ENCODE data around the gene WARS2.

The WARS2 gene

GRCh38 chr1:119071321-119071720, 69.1 kb downstream of the WARS2 start:
- Histone ChIP-seq H3K79me2 (ENCODE audit: control insufficient read depth, insufficient read depth, low read length, unreplicated experiment) (no peaks in the 10 kb centered on the region), H3K36me3 (ENCODE audit: insufficient read depth, low read length) (no peaks in the 10 kb centered on the region), H2AFZ (ENCODE audit: low read length, unreplicated experiment) (no peak overlapping the region), H3K4me3 (ENCODE audit: low read depth, low read length) (no peak overlapping the region), H3K27me3 (ENCODE audit: insufficient read depth, low read length) (no peaks in the 10 kb centered on the region), H3K4me1 (ENCODE audit: control insufficient read depth, insufficient read depth, low read length, unreplicated experiment) (peaks cover 12% of the 10 kb centered on the region), H3K27ac (ENCODE audit: low read depth, low read length) (no peak overlapping the region)

- Histone ChIP-seq H3K4me1 (ENCODE audit: control insufficient read depth, insufficient read depth, low read length, unreplicated experiment) (no peaks in the 10 kb centered on the region), H3K36me3 (ENCODE audit: insufficient read depth, low read length) (no peaks in the 10 kb centered on the region), H3K79me2 (ENCODE audit: control insufficient read depth, insufficient read depth, low read length, unreplicated experiment) (no peaks in the 10 kb centered on the region), H2AFZ (ENCODE audit: low read length, unreplicated experiment) (no peak overlapping the region), H3K27ac (ENCODE audit: low read depth, low read length) (no peak overlapping the region), H3K27me3 (ENCODE audit: insufficient read depth, low read length) (no peaks in the 10 kb centered on the region), H3K4me3 (ENCODE audit: low read depth, low read length) (no peak overlapping the region)
These were observed 70.8 kb downstream of the WARS2 start for GRCh38 chr1:119069682-119070081.

DNA sequence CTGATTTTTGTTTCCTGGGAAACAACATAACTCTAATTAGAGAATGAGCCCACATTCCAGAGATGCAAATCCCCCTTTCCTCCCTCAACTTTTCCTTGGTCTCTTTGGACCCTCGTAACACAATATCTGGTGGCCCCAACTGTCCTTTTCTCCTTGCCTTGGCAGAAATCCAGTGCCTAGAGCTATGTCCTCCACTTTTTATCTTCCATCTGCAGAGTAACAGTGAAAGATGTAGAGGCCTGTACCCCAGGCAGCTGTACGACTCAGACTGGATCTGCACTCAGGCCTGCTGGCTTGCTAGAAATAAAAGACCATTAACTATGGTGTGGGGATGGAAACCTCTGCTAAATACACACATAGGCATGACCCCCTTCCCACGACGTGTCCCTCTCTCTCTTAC, 72.0 kb downstream of the WARS2 start:
- Histone ChIP-seq H3K36me3 (ENCODE audit: insufficient read depth, low read length) (no peaks in the 10 kb centered on the region), H3K27me3 (ENCODE audit: insufficient read depth, low read length) (no peaks in the 10 kb centered on the region), H3K4me3 (ENCODE audit: low read depth, low read length) (no peak overlapping the region), H2AFZ (ENCODE audit: low read length, unreplicated experiment) (no peak overlapping the region), H3K4me1 (ENCODE audit: control insufficient read depth, insufficient read depth, low read length, unreplicated experiment) (no peaks in the 10 kb centered on the region), H3K79me2 (ENCODE audit: control insufficient read depth, insufficient read depth, low read length, unreplicated experiment) (no peaks in the 10 kb centered on the region), H3K27ac (ENCODE audit: low read depth, low read length) (no peak overlapping the region)

DNA sequence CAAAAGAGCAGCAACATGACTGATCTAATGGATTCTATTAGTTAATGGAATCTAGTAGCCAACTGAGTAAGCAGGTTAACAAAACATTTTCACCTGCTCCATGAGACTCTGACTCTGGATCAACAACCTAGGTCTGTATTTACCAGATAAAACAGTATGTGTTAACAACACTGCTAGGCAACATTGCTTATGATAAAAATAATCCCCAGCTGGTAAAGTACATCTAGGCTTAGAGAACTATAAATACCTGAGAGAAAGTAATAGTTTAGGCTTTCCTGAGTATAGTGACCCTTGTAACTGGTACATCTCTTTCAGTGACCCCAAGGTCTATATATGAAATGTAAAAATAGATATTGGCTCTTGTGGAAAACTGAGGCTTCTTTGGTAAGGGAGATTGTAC, 78.8 kb downstream of the WARS2 start:
- Histone ChIP-seq H3K4me3 (ENCODE audit: low read depth, low read length) (no peak overlapping the region), H3K27ac (ENCODE audit: low read depth, low read length) (no peak overlapping the region), H3K4me1 (ENCODE audit: control insufficient read depth, insufficient read depth, low read length, unreplicated experiment) (no peaks in the 10 kb centered on the region), H3K27me3 (ENCODE audit: insufficient read depth, low read length) (no peaks in the 10 kb centered on the region), H2AFZ (ENCODE audit: low read length, unreplicated experiment) (no peak overlapping the region), H3K36me3 (ENCODE audit: insufficient read depth, low read length) (no peaks in the 10 kb centered on the region), H3K79me2 (ENCODE audit: control insufficient read depth, insufficient read depth, low read length, unreplicated experiment) (no peaks in the 10 kb centered on the region)

DNA sequence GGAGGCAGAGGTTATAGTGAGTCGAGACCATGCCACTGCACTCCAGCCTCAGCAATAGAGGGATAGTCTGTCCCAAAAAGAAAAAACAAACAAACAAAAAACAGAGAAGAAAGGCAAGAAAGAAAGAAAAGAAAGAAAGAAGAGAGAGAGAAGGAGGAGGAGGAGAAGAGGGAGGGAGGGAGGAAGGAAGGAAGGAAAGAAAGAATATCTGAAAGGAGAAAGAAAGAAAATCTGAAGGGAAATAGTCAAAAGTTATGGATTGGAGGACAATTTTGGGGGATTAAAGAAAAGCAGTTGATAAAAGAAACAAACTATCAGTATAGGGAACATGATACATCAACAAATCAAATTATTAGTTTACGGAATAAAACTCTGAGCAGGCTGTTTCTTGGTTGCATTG, 84.9 kb downstream of the WARS2 start:
- no peaks in the 10 kb centered on the region for H3K36me3 ChIP-seq (ENCODE audit: insufficient read depth, low read length)

DNA sequence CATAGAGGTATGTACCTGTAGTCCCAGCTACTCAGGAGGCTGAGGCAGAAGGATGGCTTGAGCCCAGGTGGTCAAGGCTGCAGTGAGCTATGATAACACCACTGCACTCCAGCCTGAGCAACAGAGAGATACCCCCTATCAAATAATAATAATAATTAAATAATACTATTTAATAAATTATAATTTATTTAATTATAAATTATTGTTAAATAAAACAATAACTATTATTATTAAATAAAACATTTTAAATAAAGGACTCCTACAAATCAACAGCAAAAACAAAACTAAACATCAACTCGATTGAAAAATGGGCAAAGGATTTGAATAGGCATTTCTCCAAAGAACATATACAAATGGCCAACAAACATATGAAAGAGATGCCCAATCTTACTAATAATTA, 86.5 kb downstream of the WARS2 start:
- Histone ChIP-seq H3K27me3 (ENCODE audit: insufficient read depth, low read length) (no peaks in the 10 kb centered on the region), H2AFZ (ENCODE audit: low read length, unreplicated experiment) (no peak overlapping the region), H3K79me2 (ENCODE audit: control insufficient read depth, insufficient read depth, low read length, unreplicated experiment) (no peaks in the 10 kb centered on the region), H3K36me3 (ENCODE audit: insufficient read depth, low read length) (no peaks in the 10 kb centered on the region), H3K4me3 (ENCODE audit: low read depth, low read length) (no peak overlapping the region), H3K4me1 (ENCODE audit: control insufficient read depth, insufficient read depth, low read length, unreplicated experiment) (no peaks in the 10 kb centered on the region), H3K27ac (ENCODE audit: low read depth, low read length) (no peak overlapping the region)

More for the DNA sequence above, 84.9 kb downstream of the WARS2 start:
- Histone ChIP-seq H3K4me1 (ENCODE audit: control insufficient read depth, insufficient read depth, low read length, unreplicated experiment) (no peaks in the 10 kb centered on the region), H3K79me2 (ENCODE audit: control insufficient read depth, insufficient read depth, low read length, unreplicated experiment) (no peaks in the 10 kb centered on the region), H3K4me3 (ENCODE audit: low read depth, low read length) (no peak overlapping the region), H3K27me3 (ENCODE audit: insufficient read depth, low read length) (no peaks in the 10 kb centered on the region), H3K27ac (ENCODE audit: low read depth, low read length) (no peak overlapping the region), H2AFZ (ENCODE audit: low read length, unreplicated experiment) (no peak overlapping the region)

DNA sequence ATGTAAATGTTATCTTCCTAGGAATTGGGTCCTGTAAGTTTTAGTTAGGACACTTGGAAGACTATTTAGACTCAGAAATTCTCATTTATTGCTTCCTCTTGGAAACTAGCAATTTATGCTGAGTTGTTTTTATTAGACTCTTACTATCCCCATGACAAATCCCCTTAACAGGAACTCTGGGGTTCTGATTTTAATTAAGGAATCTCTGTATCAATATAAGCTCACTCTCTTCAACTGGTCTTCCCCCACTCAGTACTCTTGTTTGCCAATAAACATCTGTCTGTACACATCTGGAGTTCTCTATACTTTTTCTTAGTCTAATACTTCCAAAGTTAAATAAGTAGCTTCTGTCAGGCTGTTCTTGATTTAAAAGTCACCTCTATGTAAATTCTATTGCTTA, 88.2 kb downstream of the WARS2 start:
- Histone ChIP-seq H3K4me3 (ENCODE audit: low read depth, low read length) (no peak overlapping the region), H3K27me3 (ENCODE audit: insufficient read depth, low read length) (no peaks in the 10 kb centered on the region), H3K36me3 (ENCODE audit: insufficient read depth, low read length) (no peaks in the 10 kb centered on the region), H3K27ac (ENCODE audit: low read depth, low read length) (no peak overlapping the region), H3K4me1 (ENCODE audit: control insufficient read depth, insufficient read depth, low read length, unreplicated experiment) (peaks cover 6% of the 10 kb centered on the region), H2AFZ (ENCODE audit: low read length, unreplicated experiment) (no peak overlapping the region), H3K79me2 (ENCODE audit: control insufficient read depth, insufficient read depth, low read length, unreplicated experiment) (no peaks in the 10 kb centered on the region)

DNA sequence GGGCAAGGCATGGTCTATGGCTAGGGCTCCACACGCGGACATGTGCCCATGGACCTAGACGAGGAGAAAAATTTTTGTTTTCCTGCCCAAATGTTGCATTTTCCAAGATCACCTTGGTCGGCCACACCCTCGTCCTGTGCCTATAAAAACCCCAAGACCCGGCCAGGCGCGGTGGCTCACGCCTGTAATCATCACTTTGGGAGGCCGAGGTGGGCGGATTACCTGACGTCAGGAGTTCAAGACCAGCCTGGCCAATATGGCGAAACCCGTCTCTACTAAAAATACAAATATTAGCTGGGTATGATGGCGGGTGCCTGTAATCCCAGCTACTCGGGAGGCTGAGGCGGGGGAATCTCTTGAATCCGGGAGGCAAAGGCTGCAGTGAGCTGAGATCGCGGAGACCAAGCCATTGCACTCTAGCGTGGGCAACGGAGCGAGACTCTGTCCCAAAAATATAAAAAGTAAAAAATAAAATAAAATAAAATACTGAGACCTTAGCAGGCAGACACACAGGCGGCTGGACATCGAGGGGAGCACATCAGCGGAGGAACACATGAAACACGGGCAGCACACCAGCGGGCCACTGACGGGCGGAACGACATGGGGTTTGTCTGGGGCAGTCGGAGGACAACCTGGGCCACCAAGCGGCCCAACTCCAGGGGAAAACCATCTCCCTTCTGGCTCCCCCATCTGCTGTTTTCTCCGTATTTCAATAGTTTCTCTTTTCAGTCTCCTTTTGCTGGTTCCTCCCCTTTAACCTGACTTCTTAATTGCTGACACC, 91.6 kb downstream of the WARS2 start:
- no peaks in the 10 kb centered on the region for H3K79me2 ChIP-seq (ENCODE audit: control insufficient read depth, insufficient read depth, low read length, unreplicated experiment)
- H3K27me3 ChIP-seq (ENCODE audit: insufficient read depth, low read length), result no peaks in the 10 kb centered on the region
- H3K27ac ChIP-seq (ENCODE audit: low read depth, low read length), result no peak overlapping the region
- peaks cover 21% of the 10 kb centered on the region for H3K4me1 ChIP-seq (ENCODE audit: control insufficient read depth, insufficient read depth, low read length, unreplicated experiment)
- H2AFZ ChIP-seq (ENCODE audit: low read length, unreplicated experiment), result no peak overlapping the region
- no peak overlapping the region for H3K4me3 ChIP-seq (ENCODE audit: low read depth, low read length)
- no peaks in the 10 kb centered on the region for H3K36me3 ChIP-seq (ENCODE audit: insufficient read depth, low read length)

DNA sequence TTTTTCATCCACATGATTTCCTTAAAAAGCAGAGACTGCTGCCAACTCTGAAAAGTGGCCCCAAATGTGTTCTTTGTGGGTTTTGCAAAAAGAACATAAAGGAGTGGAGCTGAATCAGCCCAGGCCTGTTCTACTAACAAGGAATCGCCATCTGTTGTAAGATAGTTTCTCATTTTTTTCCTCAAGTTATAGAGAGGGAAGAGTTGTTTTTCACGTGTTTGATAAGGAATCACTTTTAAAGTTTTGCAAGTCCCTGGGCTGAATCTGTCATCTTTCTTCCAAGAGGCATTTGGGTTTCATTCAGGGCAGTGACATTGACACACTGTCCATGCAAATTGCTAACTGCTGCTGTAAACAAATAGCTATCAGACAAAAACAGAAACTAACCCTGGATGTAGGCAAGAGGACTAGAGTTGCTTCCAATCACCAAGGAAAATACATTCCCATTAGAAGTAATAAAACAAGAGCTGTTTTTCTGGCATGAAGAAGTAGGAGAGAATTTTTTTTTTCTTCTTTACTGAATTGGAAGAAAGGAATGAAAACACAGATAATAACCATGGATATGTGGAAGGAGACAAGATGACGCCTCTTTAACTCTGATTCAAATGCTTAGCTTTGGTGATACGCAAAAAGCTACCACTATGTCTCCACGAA, 93.5 kb downstream of the WARS2 start:
- Histone ChIP-seq H3K79me2 (ENCODE audit: control insufficient read depth, insufficient read depth, low read length, unreplicated experiment) (no peaks in the 10 kb centered on the region), H3K4me3 (ENCODE audit: low read depth, low read length) (peak overlapping the region; percentile 69), H3K36me3 (ENCODE audit: insufficient read depth, low read length) (no peaks in the 10 kb centered on the region), H3K4me1 (ENCODE audit: control insufficient read depth, insufficient read depth, low read length, unreplicated experiment) (peaks cover 21% of the 10 kb centered on the region), H2AFZ (ENCODE audit: low read length, unreplicated experiment) (peak overlapping the region; percentile 86), H3K27ac (ENCODE audit: low read depth, low read length) (peak overlapping the region; percentile 66), H3K27me3 (ENCODE audit: insufficient read depth, low read length) (no peaks in the 10 kb centered on the region)

DNA sequence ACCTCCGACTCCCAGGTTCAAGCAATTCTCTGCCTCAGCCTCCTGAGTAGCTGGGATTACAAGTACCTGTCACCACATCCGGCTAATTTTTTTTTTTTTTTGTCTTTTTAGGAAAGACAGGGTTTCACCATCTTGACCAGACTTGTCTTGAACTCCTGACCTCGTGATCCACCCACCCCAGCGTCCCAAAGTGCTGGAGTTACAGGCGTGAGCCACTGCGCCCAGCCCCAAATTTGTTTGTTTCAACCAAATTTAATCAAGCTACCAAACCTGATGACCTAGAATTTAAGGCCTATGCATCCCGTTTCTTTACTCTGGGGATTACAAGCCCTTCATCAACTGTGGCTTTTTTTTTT, 94.0 kb downstream of the WARS2 start:
- Histone ChIP-seq H3K27me3 (ENCODE audit: insufficient read depth, low read length) (no peaks in the 10 kb centered on the region), H3K79me2 (ENCODE audit: control insufficient read depth, insufficient read depth, low read length, unreplicated experiment) (no peaks in the 10 kb centered on the region)

DNA sequence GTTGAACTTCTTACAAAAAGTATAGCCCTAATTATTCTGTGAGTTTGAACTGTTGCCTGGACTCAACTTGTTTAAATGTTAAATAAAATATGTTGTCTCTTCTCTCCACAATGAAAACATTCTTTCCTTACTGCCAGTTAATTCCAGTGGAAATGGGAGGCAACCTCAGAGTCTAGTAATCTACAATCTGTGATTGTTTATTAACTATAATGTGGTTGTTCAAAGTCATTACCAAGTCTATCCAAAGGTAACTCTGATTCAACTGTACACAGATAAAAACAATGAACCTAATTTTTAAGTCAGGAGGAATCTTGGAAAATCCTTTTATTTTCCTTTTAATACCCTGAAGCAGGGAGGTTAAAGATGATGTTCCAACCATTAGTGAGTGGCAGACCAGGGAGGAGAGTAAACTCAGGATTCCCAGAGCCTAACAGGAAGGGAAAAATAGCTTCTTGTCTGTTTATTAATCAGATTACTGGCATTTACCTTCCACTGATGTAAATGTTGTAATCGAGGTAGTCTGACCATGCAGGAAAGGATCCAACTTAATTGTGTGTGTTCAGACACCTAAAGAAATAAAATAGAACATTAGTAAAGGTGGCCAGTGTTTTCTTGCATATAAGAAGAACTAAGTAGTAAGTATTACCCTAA, 95.2 kb downstream of the WARS2 start:
- Histone ChIP-seq H3K27ac (ENCODE audit: low read depth, low read length) (no peak overlapping the region), H2AFZ (ENCODE audit: low read length, unreplicated experiment) (no peak overlapping the region), H3K4me3 (ENCODE audit: low read depth, low read length) (no peak overlapping the region), H3K27me3 (ENCODE audit: insufficient read depth, low read length) (no peaks in the 10 kb centered on the region), H3K79me2 (ENCODE audit: control insufficient read depth, insufficient read depth, low read length, unreplicated experiment) (no peaks in the 10 kb centered on the region), H3K36me3 (ENCODE audit: insufficient read depth, low read length) (no peaks in the 10 kb centered on the region), H3K4me1 (ENCODE audit: control insufficient read depth, insufficient read depth, low read length, unreplicated experiment) (peaks cover 32% of the 10 kb centered on the region)

More for the DNA sequence above, 94.0 kb downstream of the WARS2 start:
- peaks cover 21% of the 10 kb centered on the region for H3K4me1 ChIP-seq (ENCODE audit: control insufficient read depth, insufficient read depth, low read length, unreplicated experiment)
- peak overlapping the region; percentile 86 for H2AFZ ChIP-seq (ENCODE audit: low read length, unreplicated experiment)
- H3K36me3 ChIP-seq (ENCODE audit: insufficient read depth, low read length), result no peaks in the 10 kb centered on the region
- H3K4me3 ChIP-seq (ENCODE audit: low read depth, low read length), result peak overlapping the region; percentile 69
- peak overlapping the region; percentile 66 for H3K27ac ChIP-seq (ENCODE audit: low read depth, low read length)
